ENCODE data around the gene RNF112. TPM values are rescaled to one million over a fixed set of nuclear protein-coding genes. Genes with fewer than 3 reads are reported as not detected.

Gene RNF112
- total RNA-seq, 4 donors from 2014 or later = 0.54 to 4.2 (median 1.3) TPM

GRCh38 chr17:19447085-19447583 lies 36.1 kb downstream of the RNF112 start:
- peak; percentile 84 to 93 for DNase-seq (ENCODE audit: low spot score in 2 of 2)
- H3K4me3 ChIP-seq (ENCODE audit: low read depth, poor library complexity, severe bottlenecking) = no peak overlapping the region
- 15 to 21% methylated on average over 3 of the region's 3 CpGs for WGBS, 2 donors
- intact Hi-C loops (cut with DNase I; ENCODE audit: low total_unique reads) = loop anchor here (5.0 kb wide), 2 partner anchors 85 to 195 kb away; partner anchors contain the start of gene B9D1
- TF ChIP-seq POLR2A (IDR thresholded peaks at IDR 0.05) (no peak), CTCF (IDR thresholded peaks at IDR 0.05) (peak in 2 of 3 donors; percentile 49 to 97)

- TF ChIP-seq POLR2A (IDR thresholded peaks at IDR 0.05) (no peak), CTCF (IDR thresholded peaks at IDR 0.05) (no peak)
- intact Hi-C loops (cut with DNase I; ENCODE audit: low total_unique reads) = loop anchor here (5.0 kb wide), 2 partner anchors 86 to 196 kb away; partner anchors contain the start of gene B9D1
- DNase-seq (ENCODE audit: low spot score in 2 of 2) = peak in 1 of 2 donors; percentile 61
- no peak overlapping the region for H3K4me3 ChIP-seq (ENCODE audit: low read depth, poor library complexity, severe bottlenecking)
- 28 to 33% methylated on average over 8 of the region's 8 CpGs for WGBS, 2 donors
Measured at GRCh38 chr17:19448341-19449268, 37.6 kb downstream of the RNF112 start.

- TF ChIP-seq POLR2A (IDR thresholded peaks at IDR 0.05) (no peak), CTCF (IDR thresholded peaks at IDR 0.05) (no peak)
- DNase-seq (ENCODE audit: low spot score in 2 of 2) = no peak
- WGBS, 2 donors = 88 to 92% methylated on average over 4 of the region's 4 CpGs
- no peak overlapping the region for H3K4me3 ChIP-seq (ENCODE audit: low read depth, poor library complexity, severe bottlenecking)
- intact Hi-C loops (cut with DNase I; ENCODE audit: low total_unique reads) = loop anchor here (5.0 kb wide), 2 partner anchors 87 to 197 kb away; partner anchors contain the start of gene B9D1
Measured at GRCh38 chr17:19449656-19450055, 38.6 kb downstream of the RNF112 start.

GRCh38 chr17:19453296-19453695 lies 42.3 kb downstream of the RNF112 start:
- WGBS, 2 donors = 88 to 93% methylated on average over 3 of the region's 3 CpGs
- TF ChIP-seq CTCF (IDR thresholded peaks at IDR 0.05) = no peak
- TF ChIP-seq POLR2A (IDR thresholded peaks at IDR 0.05) = no peak
- H3K4me3 ChIP-seq (ENCODE audit: low read depth, poor library complexity, severe bottlenecking) = no peak overlapping the region
- DNase-seq (ENCODE audit: low spot score in 2 of 2) = no peak
- intact Hi-C loops (cut with DNase I; ENCODE audit: low total_unique reads) = no loop called here

GRCh38 chr17:19454074-19454473 lies 43.0 kb downstream of the RNF112 start:
- intact Hi-C loops (cut with DNase I; ENCODE audit: low total_unique reads) = no loop called here
- no peak overlapping the region for H3K4me3 ChIP-seq (ENCODE audit: low read depth, poor library complexity, severe bottlenecking)
- DNase-seq (ENCODE audit: low spot score in 2 of 2) = no peak
- TF ChIP-seq CTCF (IDR thresholded peaks at IDR 0.05) (no peak), POLR2A (IDR thresholded peaks at IDR 0.05) (no peak)
- 100% methylated on average over 2 of the region's 2 CpGs for WGBS, 2 donors

Measured in lower leg skin (tissue), 4 donors.